HG03575 (cell line): Measurements from ENCODE around the gene MSRB3.

Experiments used
- ATAC-seq: cut with Tn5 transposase; IDR thresholded peaks from one replicate; pipeline ENCODE4 v1.9.1; 2021; ENCODE audit not compliant: unreplicated experiment, insufficient number of reproducible peaks, low FRiP score; ENCODE audit errors: extremely low read depth

Gene MSRB3

DNA sequence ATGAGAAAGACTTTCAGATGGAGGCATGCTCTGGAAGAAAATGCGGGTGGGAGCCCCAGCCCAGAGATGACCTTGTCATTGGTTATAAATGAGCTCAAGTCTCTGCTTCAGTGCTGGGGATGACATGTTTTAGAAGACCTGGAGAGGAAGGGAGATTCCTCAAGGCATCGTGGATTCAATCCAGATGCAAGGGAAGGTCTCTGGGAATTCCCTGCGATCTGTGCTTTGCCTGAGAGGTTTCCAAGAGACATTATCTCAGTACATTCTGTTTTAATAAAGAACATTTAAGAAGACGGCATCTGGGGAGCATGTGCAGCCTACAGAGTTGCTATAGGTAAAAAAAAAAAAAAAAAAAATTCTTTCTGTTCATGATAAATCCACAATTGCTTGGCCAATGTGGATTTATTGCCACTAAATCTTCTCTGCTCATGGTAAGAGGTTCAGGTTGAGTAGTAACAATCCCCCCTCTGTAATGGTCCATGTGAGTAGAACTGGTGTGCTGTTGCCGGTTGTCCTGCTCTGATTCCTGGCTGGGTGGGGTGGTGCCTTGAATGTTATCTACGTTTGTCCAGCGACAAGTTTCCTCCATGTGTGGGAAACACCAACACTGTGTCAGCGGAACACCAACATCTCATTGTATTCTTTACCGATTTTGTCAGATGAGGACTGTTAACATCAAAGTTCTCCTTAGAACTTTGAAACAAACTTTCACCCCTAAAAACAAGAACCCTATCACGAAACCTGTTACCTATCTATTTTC lies 230.0 kb downstream of the MSRB3 start:
- no peak for ATAC-seq

DNA sequence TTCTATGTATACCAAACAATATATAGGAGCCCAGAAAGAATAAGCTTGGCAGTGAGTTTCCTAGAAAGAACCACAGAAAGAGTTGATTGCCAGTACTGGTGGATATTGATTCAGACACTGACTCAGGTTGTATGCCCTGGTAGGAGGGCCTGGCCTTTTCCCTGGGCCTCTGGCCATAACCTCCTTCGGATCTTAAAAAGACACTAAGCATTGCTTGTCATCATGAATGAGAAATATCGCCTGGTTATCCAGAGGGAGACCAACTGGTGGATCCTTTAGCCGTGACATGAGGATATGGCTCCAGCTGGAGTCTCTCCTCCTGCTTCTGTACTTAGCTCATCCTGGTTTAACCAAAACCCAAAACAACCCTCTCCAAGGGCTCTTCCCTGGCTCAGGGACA lies 231.5 kb downstream of the MSRB3 start:
- ATAC-seq = no peak

DNA sequence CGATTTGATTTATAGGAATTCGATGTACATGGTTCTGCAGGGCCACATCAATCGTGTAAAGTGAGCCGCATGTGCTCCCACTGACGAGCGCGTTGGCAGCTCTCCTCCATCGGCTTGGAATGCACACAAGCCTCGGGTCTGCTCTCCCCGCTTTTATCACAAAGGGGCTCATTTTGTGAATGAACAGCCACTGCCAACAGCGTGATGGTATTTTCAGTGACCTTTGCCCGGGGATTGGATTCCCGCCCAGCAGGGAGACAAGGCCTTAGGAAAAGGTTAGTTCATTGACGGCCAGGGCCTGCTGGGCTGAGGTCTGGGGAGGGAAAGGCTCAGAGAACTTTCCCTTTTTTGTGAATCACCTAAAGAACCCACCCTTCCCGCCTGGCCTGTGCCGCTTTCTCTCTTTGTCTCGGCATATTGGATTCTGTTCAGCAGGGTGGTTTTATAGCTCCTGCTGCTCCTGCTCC lies 232.1 kb downstream of the MSRB3 start:
- ATAC-seq = no peak

DNA sequence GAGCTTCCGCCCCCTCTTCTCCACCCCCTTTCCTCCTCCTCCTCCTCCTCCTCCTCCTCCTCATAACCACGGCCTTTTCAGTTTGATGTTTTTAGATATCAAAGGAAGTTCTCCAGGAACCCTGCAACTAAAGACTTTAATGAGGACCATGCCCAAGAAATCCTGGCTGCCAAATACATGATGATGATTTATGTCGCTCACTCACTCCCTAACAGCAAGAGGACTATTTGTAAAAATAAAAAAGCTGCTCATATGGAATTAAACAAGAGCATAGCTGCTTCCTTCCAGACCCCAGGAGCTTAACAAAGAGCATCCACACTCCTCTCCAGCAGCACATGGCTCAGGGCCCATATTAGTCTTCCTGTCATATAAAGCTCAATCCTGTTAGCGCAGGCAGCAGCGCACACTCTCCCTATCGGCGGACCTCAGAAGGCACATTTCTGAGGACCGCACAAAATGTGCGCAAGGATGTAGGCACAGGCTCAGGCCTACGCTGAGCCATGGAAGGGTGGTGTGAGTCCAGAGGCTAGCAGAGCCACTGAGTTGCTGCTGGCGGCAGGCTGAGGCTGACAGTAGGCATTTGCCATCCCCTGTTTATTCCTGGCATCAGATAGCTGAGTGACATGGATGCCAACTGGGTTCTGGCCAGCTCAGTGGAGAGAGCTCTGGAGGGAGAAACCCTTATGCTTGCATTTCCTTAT lies 232.8 kb downstream of the MSRB3 start:
- no peak for ATAC-seq

DNA sequence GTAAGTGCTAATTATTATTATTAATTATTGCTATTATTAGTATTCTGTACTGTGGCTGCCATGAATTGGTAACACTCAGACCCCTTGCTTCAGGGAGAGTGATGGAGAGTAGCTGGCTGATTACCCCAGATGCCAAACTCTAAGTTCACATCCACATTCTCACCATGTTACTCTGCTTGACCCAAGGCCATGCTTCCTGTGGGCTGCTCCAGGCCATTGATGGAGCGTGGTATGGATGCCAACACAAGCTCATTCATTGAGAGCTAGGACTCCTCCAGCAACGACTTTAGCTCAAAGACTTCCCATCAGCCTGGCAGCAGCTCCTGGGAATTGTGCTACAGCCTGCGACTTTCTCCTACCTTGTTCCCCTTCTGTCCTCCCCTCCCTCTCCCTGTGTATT lies 233.4 kb downstream of the MSRB3 start:
- ATAC-seq = no peak
